A549 treated with CpdA at 1 μM for 4 hours (cell line): ENCODE measurements around the gene GPR135. TPM values are rescaled to one million over a fixed set of nuclear protein-coding genes. Genes with fewer than 3 reads are reported as not detected.

Experiments
- total RNA-seq: library from RNA; stranded (reverse); fragments of 200-300 nt; extraction: Qiagen RNA extraction; gene quantifications from 5 replicates; pipeline ENCODE4 v1.2.3, GENCODE V29; 2022; ENCODE audit warnings: low read depth

Gene GPR135
- total RNA-seq: 1.0 to 1.6 TPM (median 1.4 TPM) in 5 replicates

GRCh38 chr14:59465316-59466135, at the start of gene GPR135:
Gene GPR135, minus strand, starts transcription at chr14:59465380. Its CDS starts 154 bp downstream, at chr14:59465226.

GRCh38 chr14:59483819-59484638, 18.8 kb upstream of the GPR135 start, which contains the start of the genes JKAMP and L3HYPDH:
Gene JKAMP, plus strand, starts transcription at chr14:59484517. Its CDS starts 73 bp downstream, at chr14:59484590.
Gene L3HYPDH, minus strand, starts transcription at chr14:59484408. Its CDS starts 92 bp downstream, at chr14:59484316.

Other genes starting within 250 kb of the GPR135 start
- gene L3HYPDH, start 19.0 kb upstream of the GPR135 start, total RNA-seq: 42.3 to 50.9 TPM (median 48.9 TPM) in 5 replicates
- gene JKAMP, start 19.1 kb upstream of the GPR135 start, total RNA-seq: 77.6 to 97.8 TPM (median 79.2 TPM) in 5 replicates
- not detected in 5 replicates for gene CCDC175, start 111.4 kb upstream of the GPR135 start, total RNA-seq